Astrocyte of the spinal cord (primary cell): ENCODE measurements around the gene PLEKHJ1.

Experiments
- DNase-seq: peaks from one replicate; pipeline ENCODE4 v3.0.0; 2011; ENCODE audit warnings: low read depth, low spot score
- H3K4me3 ChIP-seq: 2 replicates; pipeline ENCODE4 v1.5.1; 2011; ENCODE audit warnings: low read depth, mild to moderate bottlenecking, low read length, moderate library complexity
- in situ Hi-C: cut with HindIII; loops from 2 replicates; pipeline ENCODE4 v1.10.0; 2017; ENCODE audit warnings: low sequenced_read_pairs
- TF ChIP-seq, protein P1 (sequence below): IDR thresholded peaks from 2 replicates; pipeline ENCODE4 v1.5.1; 2012; ENCODE audit warnings: low read depth, mild to moderate bottlenecking, low read length, inconsistent platforms

Gene PLEKHJ1

GRCh38 chr19:2219726-2220125 is 16.4 kb downstream of the PLEKHJ1 start:
- H3K4me3 ChIP-seq, result no peak overlapping the region
- TF ChIP-seq, protein P1, sequence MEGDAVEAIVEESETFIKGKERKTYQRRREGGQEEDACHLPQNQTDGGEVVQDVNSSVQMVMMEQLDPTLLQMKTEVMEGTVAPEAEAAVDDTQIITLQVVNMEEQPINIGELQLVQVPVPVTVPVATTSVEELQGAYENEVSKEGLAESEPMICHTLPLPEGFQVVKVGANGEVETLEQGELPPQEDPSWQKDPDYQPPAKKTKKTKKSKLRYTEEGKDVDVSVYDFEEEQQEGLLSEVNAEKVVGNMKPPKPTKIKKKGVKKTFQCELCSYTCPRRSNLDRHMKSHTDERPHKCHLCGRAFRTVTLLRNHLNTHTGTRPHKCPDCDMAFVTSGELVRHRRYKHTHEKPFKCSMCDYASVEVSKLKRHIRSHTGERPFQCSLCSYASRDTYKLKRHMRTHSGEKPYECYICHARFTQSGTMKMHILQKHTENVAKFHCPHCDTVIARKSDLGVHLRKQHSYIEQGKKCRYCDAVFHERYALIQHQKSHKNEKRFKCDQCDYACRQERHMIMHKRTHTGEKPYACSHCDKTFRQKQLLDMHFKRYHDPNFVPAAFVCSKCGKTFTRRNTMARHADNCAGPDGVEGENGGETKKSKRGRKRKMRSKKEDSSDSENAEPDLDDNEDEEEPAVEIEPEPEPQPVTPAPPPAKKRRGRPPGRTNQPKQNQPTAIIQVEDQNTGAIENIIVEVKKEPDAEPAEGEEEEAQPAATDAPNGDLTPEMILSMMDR, result no peak
- no peak for DNase-seq
- in situ Hi-C loops, result no loop called here

DNA sequence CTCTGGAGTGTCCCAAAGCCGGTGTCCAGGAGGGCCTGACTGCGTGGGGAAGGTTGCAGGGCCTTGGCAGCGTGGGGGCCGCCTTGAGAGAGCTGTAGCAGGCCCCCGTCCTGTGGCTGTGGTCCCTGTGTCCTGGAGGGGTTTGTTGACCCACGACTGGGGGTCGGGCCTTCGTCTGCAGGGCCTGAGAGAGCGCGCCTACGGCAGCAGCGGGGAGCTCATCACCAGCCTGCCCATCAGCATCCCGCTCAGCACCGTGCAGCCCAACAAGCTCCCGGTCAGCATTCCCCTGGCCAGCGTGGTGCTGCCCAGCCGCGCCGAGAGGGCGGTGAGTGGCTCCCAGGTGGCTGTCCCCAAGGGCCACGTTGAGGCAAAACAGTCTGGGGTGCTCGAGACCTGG is 18.5 kb downstream of the PLEKHJ1 start:
- no peak overlapping the region for H3K4me3 ChIP-seq
- in situ Hi-C loops, result no loop called here
- DNase-seq, result no peak
- TF ChIP-seq, protein P1, result no peak

DNA sequence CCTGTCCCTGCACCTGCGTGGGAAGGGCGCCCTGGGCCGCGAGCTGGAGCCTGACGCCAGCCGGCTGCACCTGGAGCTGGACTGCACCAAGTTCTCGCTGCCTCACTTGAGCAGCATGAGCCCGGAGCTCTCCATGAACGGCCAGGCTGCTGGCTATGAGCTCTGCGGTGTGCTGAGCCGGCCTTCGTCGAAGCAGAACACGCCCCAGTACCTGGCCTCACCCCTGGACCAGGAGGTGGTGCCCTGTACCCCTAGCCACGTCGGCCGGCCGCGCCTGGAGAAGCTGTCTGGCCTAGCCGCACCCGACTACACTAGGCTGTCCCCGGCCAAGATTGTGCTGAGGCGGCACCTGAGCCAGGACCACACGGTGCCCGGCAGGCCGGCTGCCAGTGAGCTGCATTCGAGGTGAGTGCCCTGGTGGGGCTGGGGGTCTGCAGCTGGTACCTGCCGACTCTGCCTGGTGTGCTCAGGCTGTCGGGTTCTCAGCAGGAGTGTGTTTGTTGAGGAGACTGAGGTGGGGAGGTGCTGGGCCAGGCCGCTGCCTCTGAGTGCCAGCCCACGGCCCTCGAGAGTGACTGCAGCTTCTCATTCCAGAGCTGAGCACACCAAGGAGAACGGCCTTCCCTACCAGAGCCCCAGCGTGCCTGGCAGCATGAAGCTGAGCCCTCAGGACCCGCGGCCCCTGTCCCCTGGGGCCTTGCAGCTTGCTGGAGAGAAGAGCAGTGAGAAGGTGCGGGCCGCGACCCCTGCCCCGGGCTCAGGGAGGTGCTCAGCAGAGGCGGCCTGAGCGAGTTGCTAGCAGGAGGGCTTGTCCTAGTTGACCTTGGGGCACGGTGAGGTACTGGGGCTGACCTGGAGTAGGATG is 19.5 kb downstream of the PLEKHJ1 start:
- DNase-seq, result no peak
- no peak overlapping the region for H3K4me3 ChIP-seq
- in situ Hi-C loops, result no loop called here
- TF ChIP-seq, protein P1, result no peak

DNA sequence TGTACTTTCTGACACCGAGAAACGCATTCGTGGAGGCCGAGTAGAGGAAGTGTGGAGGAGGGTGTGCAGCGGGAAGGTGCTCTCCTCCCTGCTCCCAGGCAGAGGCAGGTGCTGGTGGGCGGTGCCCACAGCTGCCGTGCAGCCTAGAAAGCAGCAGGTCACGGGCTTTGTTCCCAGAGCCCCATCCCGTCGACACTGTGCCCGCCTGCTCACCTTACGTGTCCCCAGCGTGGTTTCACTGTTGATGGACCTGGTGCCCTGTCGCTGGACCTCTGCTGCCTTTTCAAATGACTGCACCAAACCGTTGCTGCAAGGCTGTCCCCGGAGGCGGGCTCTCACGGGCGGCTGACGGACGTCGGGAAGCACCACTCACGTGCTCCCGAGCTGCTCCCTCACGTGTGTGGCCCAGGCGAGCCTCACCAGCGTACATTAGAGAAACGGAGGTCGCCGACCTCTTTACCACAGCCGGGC is 20.8 kb downstream of the PLEKHJ1 start:
- DNase-seq, result no peak
- TF ChIP-seq, protein P1, result no peak
- in situ Hi-C loops, result no loop called here
- no peak overlapping the region for H3K4me3 ChIP-seq

DNA sequence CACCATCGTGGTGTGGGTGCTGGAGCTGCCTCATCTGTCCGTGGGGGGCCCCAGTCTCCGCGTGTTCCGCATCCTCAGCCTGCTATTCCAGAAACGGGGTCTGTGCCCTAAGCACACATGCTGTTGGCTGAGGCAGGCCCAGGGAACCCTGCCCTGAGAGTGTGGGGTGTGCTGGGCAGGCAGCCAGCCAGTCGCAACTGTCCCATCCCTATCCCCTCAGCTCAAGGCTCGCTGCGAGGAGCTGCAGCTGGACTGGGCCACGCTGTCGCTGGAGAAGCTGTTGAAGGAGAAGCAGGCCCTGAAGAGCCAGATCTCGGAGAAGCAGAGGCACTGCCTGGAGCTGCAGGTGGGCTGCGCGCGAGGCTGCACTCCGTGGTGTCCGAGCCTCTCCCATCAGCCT is 21.9 kb downstream of the PLEKHJ1 start:
- TF ChIP-seq, protein P1, result no peak
- in situ Hi-C loops, result no loop called here
- H3K4me3 ChIP-seq, result no peak overlapping the region
- no peak for DNase-seq

GRCh38 chr19:2213799-2214198 is 22.3 kb downstream of the PLEKHJ1 start:
- in situ Hi-C loops, result no loop called here

More at GRCh38 chr19:2213799-2214198, 22.3 kb downstream of the PLEKHJ1 start:
- no peak overlapping the region for H3K4me3 ChIP-seq
- TF ChIP-seq, protein P1, result no peak
- no peak for DNase-seq
